A549 (cell line): ENCODE data around the gene ERCC6. TPM values are rescaled to one million over a fixed set of nuclear protein-coding genes. Genes with fewer than 3 reads are reported as not detected.

Source experiments
- EHMT2 ChIP-seq: fragments of 200-600 bp; sonication (generic); IDR thresholded peaks from 2 replicates; pipeline ENCODE4 v1.6.1; 2016; ENCODE audit warnings: antibody characterized with exemption, low read depth, mild to moderate bottlenecking, moderate library complexity
- JUN ChIP-seq, 2 experiments: fragments of >200 bp; sonication (Bioruptor Twin); formaldehyde crosslinking; IDR thresholded peaks; 2 replicates in 1 of 2; 3 replicates in 1 of 2; pipeline ENCODE4 v1.6.1; 2016 to 2017
- POLR2AphosphoS2 ChIP-seq: conservative IDR thresholded peaks from 2 replicates; pipeline ENCODE4 v1.6.1; 2012; ENCODE audit warnings: low read length, improper control_type of control experiment, inconsistent platforms
- polyA plus RNA-seq, 4 experiments: library from polyadenylated mRNA; depleted of rRNA in 3 of 4; stranded (reverse); fragments of >200 nt; fragmentation: RNase III in 1 of 4; extraction: RNeasy Plus Mini Kit Qiagen cat#74134 plus additional on column Dnase treatment in 1 of 4; gene quantifications; 2 replicates in 3 of 4; 3 replicates in 1 of 4; pipeline ENCODE4 v1.2.3, GENCODE V29; 2011 to 2017
- TF ChIP-seq, protein P1 (sequence below): fragments of 250-450 bp; sonication (Bioruptor Pico); IDR thresholded peaks from 2 replicates; pipeline ENCODE4 v1.5.0; 2021; ENCODE audit warnings: mild to moderate bottlenecking, moderate library complexity, borderline replicate concordance

Gene ERCC6
- polyA plus RNA-seq, 2 of the 4 experiments (the other 2 are of a cell fraction): 5.8 to 9.4 TPM

- TF ChIP-seq, protein P1, sequence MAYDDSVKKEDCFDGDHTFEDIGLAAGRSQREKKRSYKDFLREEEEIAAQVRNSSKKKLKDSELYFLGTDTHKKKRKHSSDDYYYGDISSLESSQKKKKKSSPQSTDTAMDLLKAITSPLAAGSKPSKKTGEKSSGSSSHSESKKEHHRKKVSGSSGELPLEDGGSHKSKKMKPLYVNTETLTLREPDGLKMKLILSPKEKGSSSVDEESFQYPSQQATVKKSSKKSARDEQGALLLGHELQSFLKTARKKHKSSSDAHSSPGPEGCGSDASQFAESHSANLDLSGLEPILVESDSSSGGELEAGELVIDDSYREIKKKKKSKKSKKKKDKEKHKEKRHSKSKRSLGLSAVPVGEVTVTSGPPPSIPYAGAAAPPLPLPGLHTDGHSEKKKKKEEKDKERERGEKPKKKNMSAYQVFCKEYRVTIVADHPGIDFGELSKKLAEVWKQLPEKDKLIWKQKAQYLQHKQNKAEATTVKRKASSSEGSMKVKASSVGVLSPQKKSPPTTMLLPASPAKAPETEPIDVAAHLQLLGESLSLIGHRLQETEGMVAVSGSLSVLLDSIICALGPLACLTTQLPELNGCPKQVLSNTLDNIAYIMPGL (CRISPR knock-in tag): no peak
- TF ChIP-seq POLR2AphosphoS2 (no peak), JUN (IDR thresholded peaks at IDR 0.05) (no peak), EHMT2 (no peak)
These were observed 73.2 kb downstream of the ERCC6 start (continued) for GRCh38 chr10:49465736-49466135.

Other genes starting within 250 kb of the ERCC6 start
- not detected in 2 replicates for gene C10orf71, start 240.0 kb downstream of the ERCC6 start, polyA plus RNA-seq (2011; rRNA removed)
- gene C10orf71, start 240.0 kb downstream of the ERCC6 start, polyA plus RNA-seq (2017; fragmentation: RNase III; extraction: RNeasy Plus Mini Kit Qiagen cat#74134 plus additional on column Dnase treatment): not detected in 3 replicates
- not detected in 2 replicates for gene DRGX, start 143.0 kb downstream of the ERCC6 start, polyA plus RNA-seq (2011; rRNA removed)
- not detected in 3 replicates for gene DRGX, start 143.0 kb downstream of the ERCC6 start, polyA plus RNA-seq (2017; fragmentation: RNase III; extraction: RNeasy Plus Mini Kit Qiagen cat#74134 plus additional on column Dnase treatment)
- not detected in 2 replicates for gene SLC18A3, start 71.2 kb upstream of the ERCC6 start, polyA plus RNA-seq (2011; rRNA removed)
- not detected in 3 replicates for gene SLC18A3, start 71.2 kb upstream of the ERCC6 start, polyA plus RNA-seq (2017; fragmentation: RNase III; extraction: RNeasy Plus Mini Kit Qiagen cat#74134 plus additional on column Dnase treatment)
- not detected in 2 replicates for gene CHAT, start 74.9 kb upstream of the ERCC6 start, polyA plus RNA-seq (2011; rRNA removed)
- gene CHAT, start 74.9 kb upstream of the ERCC6 start, polyA plus RNA-seq (2017; fragmentation: RNase III; extraction: RNeasy Plus Mini Kit Qiagen cat#74134 plus additional on column Dnase treatment): not detected in 3 replicates
- gene C10orf53, start 140.5 kb upstream of the ERCC6 start, polyA plus RNA-seq (2011; rRNA removed): not detected in 2 replicates
- not detected in 3 replicates for gene C10orf53, start 140.5 kb upstream of the ERCC6 start, polyA plus RNA-seq (2017; fragmentation: RNase III; extraction: RNeasy Plus Mini Kit Qiagen cat#74134 plus additional on column Dnase treatment)
- 0.05 and 0.06 TPM in 2 replicates for gene OGDHL, start 223.2 kb upstream of the ERCC6 start, polyA plus RNA-seq (2011; rRNA removed)
- gene OGDHL, start 223.2 kb upstream of the ERCC6 start, polyA plus RNA-seq (2017; fragmentation: RNase III; extraction: RNeasy Plus Mini Kit Qiagen cat#74134 plus additional on column Dnase treatment): 0.13 to 0.22 TPM (median 0.18 TPM) in 3 replicates